GM10248 (cell line): ENCODE results near the gene KRCC1.

Source experiments
- CTCF ChIA-PET: fragments of 300-600 bp; sonication (Branson Sonifier 250); formaldehyde crosslinking; extraction: SDS; loops from one replicate; lab custom pipeline; 2021; ENCODE audit warnings: antibody characterized with exemption; lab: Yijun Ruan, JAX
- POLR2A ChIA-PET: fragments of 350-650 bp; sonication (Branson Sonifier 250); formaldehyde crosslinking; extraction: SDS; loops from one replicate; lab custom pipeline; 2020; ENCODE audit warnings: antibody characterized with exemption; lab: Yijun Ruan, JAX
- DNase-seq: peaks from one replicate; pipeline ENCODE4 v3.0.0; 2012; ENCODE audit errors: extremely low spot score
- TF ChIP-seq, protein P1 (sequence below): IDR thresholded peaks from 2 replicates; pipeline ENCODE4 v1.5.1; 2012; ENCODE audit warnings: mild to moderate bottlenecking, low read depth; ENCODE audit errors: extremely low read depth, missing control alignments, control extremely low read depth

Gene KRCC1

GRCh38 chr2:88087763-88088162 lies 32.2 kb upstream of the KRCC1 start:
- ChIA-PET CTCF (no interaction called here), POLR2A (no interaction called here)
- DNase-seq, result no peak
- TF ChIP-seq, protein P1, sequence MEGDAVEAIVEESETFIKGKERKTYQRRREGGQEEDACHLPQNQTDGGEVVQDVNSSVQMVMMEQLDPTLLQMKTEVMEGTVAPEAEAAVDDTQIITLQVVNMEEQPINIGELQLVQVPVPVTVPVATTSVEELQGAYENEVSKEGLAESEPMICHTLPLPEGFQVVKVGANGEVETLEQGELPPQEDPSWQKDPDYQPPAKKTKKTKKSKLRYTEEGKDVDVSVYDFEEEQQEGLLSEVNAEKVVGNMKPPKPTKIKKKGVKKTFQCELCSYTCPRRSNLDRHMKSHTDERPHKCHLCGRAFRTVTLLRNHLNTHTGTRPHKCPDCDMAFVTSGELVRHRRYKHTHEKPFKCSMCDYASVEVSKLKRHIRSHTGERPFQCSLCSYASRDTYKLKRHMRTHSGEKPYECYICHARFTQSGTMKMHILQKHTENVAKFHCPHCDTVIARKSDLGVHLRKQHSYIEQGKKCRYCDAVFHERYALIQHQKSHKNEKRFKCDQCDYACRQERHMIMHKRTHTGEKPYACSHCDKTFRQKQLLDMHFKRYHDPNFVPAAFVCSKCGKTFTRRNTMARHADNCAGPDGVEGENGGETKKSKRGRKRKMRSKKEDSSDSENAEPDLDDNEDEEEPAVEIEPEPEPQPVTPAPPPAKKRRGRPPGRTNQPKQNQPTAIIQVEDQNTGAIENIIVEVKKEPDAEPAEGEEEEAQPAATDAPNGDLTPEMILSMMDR, result no peak

DNA sequence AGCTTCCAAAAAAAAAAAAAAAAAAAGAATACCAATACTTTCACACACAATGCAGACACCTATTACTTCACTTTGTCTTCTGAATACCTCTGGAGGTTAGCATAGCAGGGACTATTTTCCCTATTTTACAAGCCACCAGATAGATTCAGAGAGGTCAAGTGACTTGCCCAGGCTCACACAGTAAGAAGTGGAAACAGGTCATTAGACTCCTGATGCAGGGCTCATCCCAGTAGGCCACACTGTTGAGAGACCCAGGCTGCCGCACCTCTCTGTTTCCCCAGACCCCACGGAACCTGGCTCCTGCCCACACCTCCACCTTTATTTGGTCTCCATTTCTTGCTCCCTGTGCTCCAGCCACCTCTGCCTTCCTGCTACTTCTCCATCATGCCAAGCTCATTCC lies 31.5 kb upstream of the KRCC1 start:
- CTCF ChIA-PET, result interaction anchor here (1.9 kb wide), 1 partner anchor 27 kb away, joined by 4 read pairs; no protein-coding TSS in a partner anchor
- TF ChIP-seq, protein P1, result no peak
- no peak for DNase-seq
- POLR2A ChIA-PET, result no interaction called here

GRCh38 chr2:88086401-88086800 lies 30.8 kb upstream of the KRCC1 start:
- no peak for DNase-seq
- TF ChIP-seq, protein P1, result no peak
- ChIA-PET POLR2A (no interaction called here), CTCF (interaction anchor here (1.9 kb wide), 1 partner anchor 26 kb away, joined by 4 read pairs; no protein-coding TSS in a partner anchor)

DNA sequence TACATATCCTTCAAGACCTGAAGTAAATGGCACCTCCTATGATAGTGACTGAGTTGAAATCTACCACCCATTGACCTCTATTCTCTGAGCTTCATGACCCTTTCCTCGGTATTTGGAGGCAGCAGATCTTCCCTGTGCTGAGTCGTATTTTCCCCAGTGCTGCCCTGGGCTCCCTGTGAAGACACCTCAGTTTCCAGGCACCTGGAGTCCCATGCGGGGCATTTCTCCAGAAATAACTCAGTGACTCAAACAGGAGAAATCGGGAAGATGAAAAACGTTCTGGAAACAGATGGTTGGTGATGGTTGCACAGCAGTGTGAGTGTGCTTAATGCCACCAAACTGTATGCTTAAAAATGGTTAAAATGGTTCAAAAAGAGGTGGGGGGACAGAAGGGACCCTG lies 30.0 kb upstream of the KRCC1 start:
- TF ChIP-seq, protein P1, result no peak
- ChIA-PET POLR2A (no interaction called here), CTCF (interaction anchor here (1.9 kb wide), 1 partner anchor 26 kb away, joined by 4 read pairs; no protein-coding TSS in a partner anchor)
- DNase-seq, result no peak

- ChIA-PET CTCF (interaction anchor here (1.9 to 2.3 kb wide), 2 partner anchors 25 kb away, joined by 4 to 10 read pairs; no protein-coding TSS in a partner anchor), POLR2A (no interaction called here)
- DNase-seq, result no peak
- TF ChIP-seq, protein P1, result no peak
Measured at GRCh38 chr2:88085099-88085498, 29.5 kb upstream of the KRCC1 start.

DNA sequence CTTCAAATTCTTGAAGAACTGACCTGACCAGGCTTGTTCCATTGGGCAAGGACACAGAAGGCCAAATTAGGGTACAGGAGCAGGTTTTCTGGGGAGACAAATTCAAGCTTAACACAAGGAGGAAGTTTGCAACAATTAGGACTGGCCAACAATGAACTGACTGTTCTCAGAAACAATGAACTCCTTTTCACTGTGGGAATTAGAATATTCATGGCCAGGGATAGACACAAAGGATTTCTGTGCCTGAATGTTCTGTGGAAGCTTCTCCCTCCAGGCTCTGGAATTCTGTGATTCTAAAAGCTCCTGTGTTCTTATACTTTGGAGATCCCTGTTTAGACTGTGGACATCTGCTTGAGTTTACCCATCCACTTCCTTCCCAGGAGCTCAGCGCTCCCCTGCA lies 27.2 kb upstream of the KRCC1 start:
- DNase-seq, result no peak
- CTCF ChIA-PET, result interaction anchor here (1.0 to 2.3 kb wide), 4 partner anchors 11 to 45 kb away, joined by 3 to 10 read pairs (median 6); no protein-coding TSS in a partner anchor
- TF ChIP-seq, protein P1, result no peak
- POLR2A ChIA-PET, result no interaction called here
